DOHH2 (cell line): ENCODE results near the gene ARV1.
A peak's percentile ranks its signal among the peaks of the same experiment; 100 is the strongest.

Source experiments
- H3F3A ChIP-seq: fragments of 200-600 bp; sonication (generic), shearing (Covaris generic); 2 replicates; pipeline ENCODE4 v1.6.0; 2016; ENCODE audit warnings: antibody characterized with exemption, mild to moderate bottlenecking; ENCODE audit not compliant: control insufficient read depth, insufficient read depth
- H3K27ac ChIP-seq: fragments of 200-600 bp; sonication (generic); 2 replicates; pipeline ENCODE4 v1.5.1; 2014; ENCODE audit warnings: low read depth, mild to moderate bottlenecking, low read length, moderate library complexity
- H3K27me3 ChIP-seq: fragments of 200-600 bp; sonication (generic); 2 replicates; pipeline ENCODE4 v1.6.1; 2014; ENCODE audit warnings: mild to moderate bottlenecking, low read length, mixed read lengths; ENCODE audit not compliant: control insufficient read depth
- H3K36me3 ChIP-seq: fragments of 200-600 bp; sonication (generic); 2 replicates; pipeline ENCODE4 v1.6.1; 2014; ENCODE audit warnings: mild to moderate bottlenecking, low read length, moderate library complexity, mixed read lengths; ENCODE audit not compliant: control insufficient read depth
- H3K4me1 ChIP-seq: fragments of 200-600 bp; sonication (generic); 2 replicates; pipeline ENCODE4 v1.6.1; 2014; ENCODE audit warnings: mild to moderate bottlenecking, low read length, mixed read lengths; ENCODE audit not compliant: control insufficient read depth
- H3K4me2 ChIP-seq: fragments of 200-600 bp; sonication (generic); 2 replicates; pipeline ENCODE4 v1.6.0; 2014; ENCODE audit warnings: mild to moderate bottlenecking, low read length, moderate library complexity
- H3K4me3 ChIP-seq: fragments of 200-600 bp; sonication (generic); 2 replicates; pipeline ENCODE4 v1.5.1; 2014; ENCODE audit warnings: mild to moderate bottlenecking, low read length, mixed read lengths
- H3K79me2 ChIP-seq: fragments of 200-600 bp; sonication (generic); 2 replicates; pipeline ENCODE4 v1.6.1; 2014; ENCODE audit warnings: mild to moderate bottlenecking, low read length, mixed read lengths; ENCODE audit not compliant: control insufficient read depth
- H3K9me2 ChIP-seq: fragments of 200-600 bp; sonication (generic); replicated peaks from 2 replicates; pipeline ENCODE4 v1.6.1; 2014; ENCODE audit warnings: mild to moderate bottlenecking, low read length, mixed read lengths; ENCODE audit not compliant: control insufficient read depth
- H3K9me3 ChIP-seq: fragments of 200-600 bp; sonication (generic); 2 replicates; pipeline ENCODE4 v1.6.1; 2014; ENCODE audit warnings: antibody characterized with exemption, low read length, mixed read lengths; ENCODE audit not compliant: control insufficient read depth, insufficient read depth
- H4K20me1 ChIP-seq: fragments of 200-600 bp; sonication (generic); 2 replicates; pipeline ENCODE4 v1.6.0; 2014; ENCODE audit warnings: low read depth, mild to moderate bottlenecking, antibody characterized with exemption, low read length, moderate library complexity; ENCODE audit not compliant: control insufficient read depth, insufficient read depth
- CTCF ChIP-seq: fragments of 200-600 bp; sonication (generic); IDR thresholded peaks from one replicate; pipeline ENCODE4 v1.5.1; 2014; ENCODE audit warnings: antibody characterized with exemption, mild to moderate bottlenecking, low read depth, low read length; ENCODE audit not compliant: poor library complexity, severe bottlenecking
- EZH2phosphoT487 ChIP-seq: fragments of 200-600 bp; sonication (generic); IDR thresholded peaks from 2 replicates; pipeline ENCODE4 v1.6.1; 2017; ENCODE audit warnings: borderline replicate concordance, mild to moderate bottlenecking, antibody characterized with exemption, low read length, moderate library complexity, mixed read lengths

The ARV1 gene

GRCh38 chr1:230958370-230958769 is 20.5 kb upstream of the ARV1 start:
- H3K9me2 ChIP-seq = no peaks in the 10 kb centered on the region
- peak overlapping the region; percentile 90 for H3K27ac ChIP-seq
- H3F3A ChIP-seq = peaks cover 24% of the 10 kb centered on the region
- H3K4me2 ChIP-seq = peak overlapping the region; percentile 80
- H3K79me2 ChIP-seq = peaks cover 44% of the 10 kb centered on the region
- H3K36me3 ChIP-seq = peaks cover 54% of the 10 kb centered on the region
- TF ChIP-seq CTCF = no peak
- H3K4me3 ChIP-seq = peak overlapping the region; percentile 62
- peaks cover 57% of the 10 kb centered on the region for H3K4me1 ChIP-seq
- no peaks in the 10 kb centered on the region for H4K20me1 ChIP-seq
- H3K27me3 ChIP-seq = no peaks in the 10 kb centered on the region
- H3K9me3 ChIP-seq = no peaks in the 10 kb centered on the region

GRCh38 chr1:230964896-230965295 is 14.0 kb upstream of the ARV1 start:
- TF ChIP-seq CTCF = no peak
- no peak for TF ChIP-seq EZH2phosphoT487
- peaks cover 24% of the 10 kb centered on the region for H3K4me1 ChIP-seq

GRCh38 chr1:230965535-230965934 is 13.4 kb upstream of the ARV1 start:
- Histone ChIP-seq H3K36me3 (peaks cover 22% of the 10 kb centered on the region), H3K27ac (no peak overlapping the region), H3K4me2 (no peak overlapping the region), H3K4me1 (peaks cover 19% of the 10 kb centered on the region), H3K4me3 (no peak overlapping the region), H3F3A (no peaks in the 10 kb centered on the region), H3K9me3 (no peaks in the 10 kb centered on the region), H3K79me2 (peaks cover 80% of the 10 kb centered on the region), H3K9me2 (no peaks in the 10 kb centered on the region), H4K20me1 (peaks cover 5% of the 10 kb centered on the region; the same call in 1 of the 2 replicates), H3K27me3 (no peaks in the 10 kb centered on the region)
- TF ChIP-seq CTCF (no peak), EZH2phosphoT487 (no peak)

More at GRCh38 chr1:230964896-230965295, 14.0 kb upstream of the ARV1 start:
- Histone ChIP-seq H3K36me3 (peaks cover 17% of the 10 kb centered on the region), H3K9me2 (no peaks in the 10 kb centered on the region), H4K20me1 (peaks cover 1% of the 10 kb centered on the region; the same call in 1 of the 2 replicates), H3K79me2 (peaks cover 77% of the 10 kb centered on the region), H3K4me3 (no peak overlapping the region), H3K4me2 (no peak overlapping the region), H3K9me3 (no peaks in the 10 kb centered on the region), H3F3A (peaks cover under 1% of the 10 kb centered on the region; the same call in 1 of the 2 replicates), H3K27me3 (no peaks in the 10 kb centered on the region), H3K27ac (no peak overlapping the region)

GRCh38 chr1:230966358-230966873 is 12.5 kb upstream of the ARV1 start:
- no peaks in the 10 kb centered on the region for H3K9me3 ChIP-seq
- TF ChIP-seq CTCF = no peak
- no peak for TF ChIP-seq EZH2phosphoT487
- H3K79me2 ChIP-seq = peaks cover 79% of the 10 kb centered on the region
- H3K36me3 ChIP-seq = peaks cover 15% of the 10 kb centered on the region
- H3K4me3 ChIP-seq = no peak overlapping the region
- no peaks in the 10 kb centered on the region for H3F3A ChIP-seq
- H3K9me2 ChIP-seq = no peaks in the 10 kb centered on the region
- H3K27ac ChIP-seq = no peak overlapping the region
- H3K27me3 ChIP-seq = no peaks in the 10 kb centered on the region
- H4K20me1 ChIP-seq = peaks cover 5% of the 10 kb centered on the region; the same call in 1 of the 2 replicates
- peaks cover 12% of the 10 kb centered on the region for H3K4me1 ChIP-seq
- no peak overlapping the region for H3K4me2 ChIP-seq
